ENCODE data around the gene GAL3ST3.
A peak's percentile ranks its signal among the peaks of the same experiment; 100 is the strongest.

Gene GAL3ST3

GRCh38 chr11:66042996-66043906, 5.7 kb downstream of the GAL3ST3 start:
- DNase-seq: no peak

GRCh38 chr11:66042227-66042995, 6.5 kb downstream of the GAL3ST3 start:
- no peak for DNase-seq

DNA sequence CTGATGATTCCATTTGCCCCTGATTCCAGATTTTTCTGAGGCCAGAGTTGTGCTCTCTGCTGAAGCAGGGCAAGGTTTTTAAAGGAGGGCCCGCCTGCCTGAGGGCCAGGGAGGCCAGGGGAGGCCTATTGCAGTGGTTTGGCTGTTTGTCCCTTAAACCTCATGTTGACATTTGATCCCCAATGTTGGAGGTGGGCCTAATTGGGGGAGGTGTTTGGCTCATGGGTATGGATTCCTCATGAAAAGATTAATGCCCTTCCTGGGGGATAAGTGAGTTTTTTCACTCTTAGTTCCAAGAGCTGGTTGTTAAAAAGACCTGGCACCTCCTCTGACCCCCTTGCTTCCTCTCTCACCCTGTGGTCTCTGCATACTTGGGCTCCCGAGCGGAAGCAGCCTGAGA, 9.2 kb downstream of the GAL3ST3 start:
- no peak for DNase-seq

- no peak for DNase-seq
Measured at GRCh38 chr11:66037327-66037726, 11.6 kb downstream of the GAL3ST3 start.

DNA sequence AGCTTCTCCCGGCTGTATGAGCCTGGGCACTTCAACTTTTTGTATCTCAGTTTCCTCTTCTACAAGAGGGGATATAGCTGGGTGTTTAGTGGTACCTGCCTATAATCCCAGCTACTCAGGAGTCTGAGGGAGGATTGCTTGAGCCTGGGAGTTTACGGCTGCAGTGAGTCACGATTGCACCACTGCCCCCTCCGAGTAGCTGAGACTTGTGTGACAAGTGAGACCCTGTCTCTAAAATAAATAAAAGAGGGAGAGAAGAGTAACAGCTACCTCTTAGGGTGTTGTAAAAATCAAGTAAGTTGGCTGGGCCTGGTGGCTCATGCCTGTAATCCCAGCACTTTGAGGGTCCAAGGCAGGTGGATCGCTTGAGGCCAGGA, 12.6 kb downstream of the GAL3ST3 start:
- no peak for DNase-seq

DNA sequence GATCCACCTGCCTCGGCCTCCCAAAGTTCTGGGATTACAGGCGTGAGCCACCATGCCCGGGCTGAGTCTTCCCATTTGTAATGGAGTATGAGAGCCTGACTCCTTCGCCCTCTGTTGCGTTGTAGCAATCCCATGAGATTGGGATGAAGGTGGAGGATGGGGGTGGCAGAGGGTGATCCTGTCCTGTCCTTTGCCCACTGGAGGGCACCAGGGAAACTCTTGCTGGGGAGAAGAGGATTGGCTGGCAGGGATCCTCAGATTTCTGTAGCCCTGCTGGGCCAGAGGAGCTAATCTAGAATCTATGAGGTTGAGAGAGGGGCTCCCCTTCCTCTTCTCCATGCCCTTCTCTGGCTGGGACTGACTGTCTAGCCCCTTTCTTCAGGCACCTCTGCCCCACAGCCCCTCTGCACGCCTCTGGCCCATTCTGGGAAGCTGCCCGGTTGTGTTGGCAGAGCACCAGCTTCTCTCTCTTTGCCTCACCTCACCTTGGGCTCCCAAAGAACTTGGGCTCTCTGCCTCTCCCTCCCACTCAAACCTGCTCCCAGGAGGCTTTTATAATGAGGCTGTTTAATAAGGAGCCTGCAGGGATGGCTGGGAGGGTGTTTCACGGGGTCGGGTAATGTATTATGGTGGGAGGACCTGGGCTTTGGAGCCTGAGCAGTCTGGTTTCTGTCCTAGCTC, 13.2 kb downstream of the GAL3ST3 start:
- no peak for DNase-seq

DNA sequence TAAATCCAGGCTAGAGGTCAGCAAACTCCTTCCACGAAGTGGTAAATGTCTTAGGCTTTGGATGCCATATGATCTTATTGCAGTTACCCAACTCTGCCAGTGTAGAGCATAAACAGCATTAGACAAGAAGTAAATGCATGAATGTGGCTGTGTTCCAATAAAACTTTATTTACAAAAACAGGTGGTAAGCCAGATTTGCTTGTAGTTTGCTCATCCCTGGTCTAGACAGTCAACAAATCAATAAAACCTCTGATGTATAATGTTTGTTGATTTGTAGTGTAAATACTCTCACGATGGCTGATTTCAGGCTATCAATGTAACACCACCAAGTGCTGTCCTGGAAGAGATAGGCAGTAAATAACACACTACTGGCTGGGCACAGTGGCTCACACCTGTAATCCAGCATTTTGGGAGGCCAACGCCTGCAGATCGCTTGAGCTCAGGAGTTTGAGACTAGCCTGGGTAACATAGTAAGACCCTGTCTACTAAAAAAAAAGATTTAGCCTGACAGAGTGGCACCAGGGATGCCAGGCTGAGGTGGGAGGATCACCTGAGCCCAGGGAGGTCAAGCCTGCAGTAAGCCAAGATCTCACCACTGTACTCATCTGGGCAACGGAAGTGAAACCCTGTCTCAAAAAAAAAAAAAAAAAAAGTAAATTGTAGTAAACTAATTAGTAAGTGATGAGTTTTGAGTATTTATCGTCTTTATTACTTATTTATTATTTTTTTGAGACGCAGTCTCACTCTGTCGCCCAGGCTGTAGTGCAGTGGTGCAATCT, 15.8 kb downstream of the GAL3ST3 start:
- DNase-seq: peak in 1 of 3 donors; percentile 15

DNA sequence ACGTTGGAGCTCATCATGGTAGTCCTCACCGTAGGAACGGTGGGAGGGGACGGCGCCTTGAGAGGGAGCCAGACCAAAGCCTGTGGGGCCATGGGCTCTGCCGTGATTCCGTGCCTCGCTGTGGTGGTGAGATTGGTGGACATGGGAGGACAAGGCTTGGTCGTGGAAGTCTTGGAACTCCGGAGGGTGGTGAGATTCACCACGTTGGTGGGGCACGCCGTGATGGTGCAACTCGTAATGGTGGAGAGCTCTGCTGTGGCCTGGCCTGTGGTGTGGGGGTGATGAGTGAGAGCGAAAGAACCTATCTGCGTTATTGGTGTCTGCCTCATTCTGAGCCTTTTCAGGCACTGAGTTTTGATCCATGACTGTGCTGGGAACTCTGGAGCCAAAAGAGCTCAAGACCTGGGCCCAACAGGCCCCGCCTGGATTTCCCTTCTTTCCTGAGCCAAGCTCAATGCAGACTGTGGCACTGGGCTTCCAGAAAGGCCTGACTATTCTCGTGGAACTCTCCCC, 22.9 kb downstream of the GAL3ST3 start, which contains the start of gene CATSPER1:
Gene CATSPER1, minus strand, starts transcription at position 463 of the 513 bp plus-strand sequence. Its CDS starts 100 bp downstream, at position 363.
- DNase-seq: peak in 1 of 3 donors; percentile 13

DNA sequence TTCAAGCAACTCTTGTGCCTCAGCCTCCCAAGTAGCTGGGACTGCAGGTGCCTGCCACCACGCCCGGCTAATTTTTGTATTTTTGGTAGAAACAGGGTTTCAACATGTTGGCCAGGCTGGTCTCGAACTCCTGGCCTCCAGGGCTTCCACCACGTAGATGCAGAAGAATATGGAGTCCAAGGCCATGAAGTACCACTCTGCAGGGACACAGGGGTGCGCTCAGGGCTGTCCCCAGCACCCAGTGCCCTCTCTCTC, 25.8 kb downstream of the GAL3ST3 start:
- DNase-seq: peak in 1 of 3 donors; percentile 1

- DNase-seq: peak; percentile 75 to 90 (median 84)
Measured at GRCh38 chr11:66022401-66023185, 26.4 kb downstream of the GAL3ST3 start.

GRCh38 chr11:66020618-66021357, 28.2 kb downstream of the GAL3ST3 start:
- peak; percentile 86 to 92 (median 90) for DNase-seq

DNA sequence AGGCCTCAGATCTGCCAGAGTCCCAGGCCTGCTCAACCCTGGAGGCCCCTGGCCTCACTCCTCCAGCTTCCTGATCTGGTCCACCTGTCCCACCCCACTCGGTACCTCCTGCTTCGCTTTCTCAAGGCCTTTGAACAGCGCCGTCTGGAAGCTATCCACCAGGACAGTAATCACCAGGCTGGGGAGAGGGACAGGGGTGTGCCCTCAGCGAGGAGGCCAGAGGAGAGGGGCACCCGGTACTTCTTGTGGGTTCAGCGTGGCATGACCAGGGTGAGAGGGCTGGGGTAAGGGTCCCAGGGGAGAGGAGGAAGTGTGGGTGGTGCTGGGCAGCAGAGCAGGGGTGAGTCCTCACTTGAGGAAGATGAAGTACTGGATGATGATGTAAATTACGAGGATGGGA, 28.7 kb downstream of the GAL3ST3 start:
- peak in 1 of 3 donors; percentile 14 for DNase-seq

- no peak for DNase-seq
Measured at GRCh38 chr11:66017321-66017720, 31.6 kb downstream of the GAL3ST3 start.

GRCh38 chr11:66016793-66017177, 32.2 kb downstream of the GAL3ST3 start:
- DNase-seq: peak in 1 of 3 donors; percentile 8

DNA sequence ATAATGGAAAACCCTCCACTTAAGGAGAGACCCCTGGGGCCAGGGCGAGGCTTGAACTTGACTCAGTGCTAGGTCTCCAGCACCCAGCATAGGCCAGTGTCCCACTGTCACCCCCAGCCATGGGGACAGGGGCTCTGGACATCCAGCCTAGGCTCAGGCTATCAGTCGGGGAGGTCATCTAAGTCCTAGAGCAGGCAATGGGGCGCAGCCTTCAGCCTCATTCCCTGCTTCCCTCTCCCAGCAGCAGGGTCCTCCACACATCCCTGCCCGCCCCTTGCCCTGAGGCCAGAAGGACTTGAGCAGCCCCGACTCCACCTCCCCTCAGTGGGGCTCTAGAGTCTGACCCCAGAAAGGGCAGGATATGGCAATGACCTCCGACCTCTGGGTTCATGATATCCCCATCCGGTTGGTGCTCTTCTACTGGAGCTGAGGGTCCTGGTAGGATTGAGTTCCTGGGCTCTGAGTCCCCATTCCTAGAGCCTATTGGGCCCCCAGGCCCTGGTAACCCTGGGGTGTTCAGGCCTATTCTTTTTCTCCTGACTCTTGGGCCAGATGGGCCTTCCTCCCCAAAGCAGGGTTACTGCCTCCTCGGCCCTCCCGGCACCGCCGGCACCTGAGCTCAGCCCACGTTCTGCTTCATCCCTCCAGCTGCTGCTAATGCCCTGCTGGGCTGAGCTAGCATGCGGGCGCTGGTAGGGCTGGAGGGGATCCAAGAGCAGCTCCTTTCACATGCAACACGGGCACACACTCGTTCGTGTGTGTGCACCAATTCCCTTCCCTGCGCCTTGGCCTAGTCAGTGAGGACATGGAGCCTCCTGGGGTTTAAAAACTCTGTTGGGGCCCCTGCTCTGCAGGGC, 32.8 kb downstream of the GAL3ST3 start:
- peak in 1 of 3 donors; percentile 15 for DNase-seq

DNA sequence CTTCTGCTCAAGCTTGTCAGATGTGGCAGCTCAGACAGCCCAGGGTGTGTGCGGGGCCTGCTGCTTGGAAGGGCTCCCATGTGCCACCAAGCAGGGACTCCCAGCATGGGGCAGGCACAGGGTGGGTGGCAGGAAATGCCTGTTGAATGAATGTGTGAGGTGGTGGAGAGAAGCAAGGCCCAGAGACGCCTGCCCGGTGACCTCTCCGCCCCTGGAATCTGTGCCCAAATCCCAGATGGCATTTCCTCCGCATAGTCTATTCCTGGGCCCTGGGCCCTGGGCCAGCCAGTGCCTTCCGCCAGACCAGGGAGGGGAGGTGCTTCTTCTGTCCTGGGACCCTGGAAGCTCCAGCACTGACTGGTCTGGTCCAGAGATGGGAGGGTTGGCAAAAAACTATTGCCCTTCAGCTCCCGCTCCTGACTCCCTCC, 33.5 kb downstream of the GAL3ST3 start:
- peak in 1 of 3 donors; percentile 5 for DNase-seq

DNA sequence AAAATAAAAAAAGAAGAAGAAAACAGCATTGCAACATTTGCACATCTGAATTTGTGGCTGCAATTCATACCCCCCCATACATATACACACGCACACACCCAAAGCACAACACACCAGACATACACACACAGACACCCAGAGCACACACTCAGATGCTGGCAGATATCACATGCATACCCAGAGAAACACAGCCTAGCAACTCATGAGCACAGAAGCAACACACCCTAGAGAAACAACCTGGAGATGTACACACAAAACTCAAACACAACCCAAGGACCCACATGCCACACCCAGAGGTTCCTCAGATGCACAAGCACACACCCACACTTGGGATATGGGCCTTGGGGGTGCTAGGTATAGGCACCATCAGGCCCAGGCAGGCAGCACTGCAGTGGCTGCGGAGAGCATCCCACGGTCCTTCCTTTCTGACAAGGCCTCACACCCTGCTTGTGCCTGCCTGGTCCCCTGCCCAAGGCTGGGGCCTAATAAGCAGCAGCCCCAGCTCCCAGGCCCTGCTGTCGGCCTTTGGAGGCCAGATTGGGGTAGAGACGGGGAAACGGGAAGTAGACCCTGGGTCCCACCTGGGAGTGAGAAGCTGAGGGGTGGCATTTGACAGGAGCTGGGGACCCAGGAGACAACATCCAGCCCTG, 34.0 kb downstream of the GAL3ST3 start:
- DNase-seq: peak in 1 of 3 donors; percentile 16

GRCh38 chr11:66013762-66014100, 35.2 kb downstream of the GAL3ST3 start:
- DNase-seq: no peak
